NB4 (cell line): ENCODE measurements around the gene FTCDNL1.

ENCODE experiments used
- DNase-seq: peaks from one replicate; pipeline ENCODE4 v3.0.0; 2010; ENCODE audit warnings: low read depth
- H3K4me3 ChIP-seq: one replicate; pipeline ENCODE4 v1.5.1; 2011; ENCODE audit warnings: mild to moderate bottlenecking, low read depth, low read length, moderate library complexity
- MAX ChIP-seq: IDR thresholded peaks from 2 replicates; pipeline ENCODE4 v1.6.1; 2011; ENCODE audit warnings: low read depth, low read length
- MYC ChIP-seq: IDR thresholded peaks from 2 replicates; pipeline ENCODE4 v1.6.1; 2011; ENCODE audit warnings: low read depth, low read length
- POLR2A ChIP-seq: IDR thresholded peaks from 2 replicates; pipeline ENCODE4 v1.6.1; 2011; ENCODE audit warnings: mild to moderate bottlenecking; ENCODE audit not compliant: insufficient read length; ENCODE audit errors: extremely low read depth
- TF ChIP-seq, protein P1 (sequence below): IDR thresholded peaks from one replicate; pipeline ENCODE4 v1.5.1; 2012; ENCODE audit warnings: low read depth, low read length

Gene FTCDNL1

DNA sequence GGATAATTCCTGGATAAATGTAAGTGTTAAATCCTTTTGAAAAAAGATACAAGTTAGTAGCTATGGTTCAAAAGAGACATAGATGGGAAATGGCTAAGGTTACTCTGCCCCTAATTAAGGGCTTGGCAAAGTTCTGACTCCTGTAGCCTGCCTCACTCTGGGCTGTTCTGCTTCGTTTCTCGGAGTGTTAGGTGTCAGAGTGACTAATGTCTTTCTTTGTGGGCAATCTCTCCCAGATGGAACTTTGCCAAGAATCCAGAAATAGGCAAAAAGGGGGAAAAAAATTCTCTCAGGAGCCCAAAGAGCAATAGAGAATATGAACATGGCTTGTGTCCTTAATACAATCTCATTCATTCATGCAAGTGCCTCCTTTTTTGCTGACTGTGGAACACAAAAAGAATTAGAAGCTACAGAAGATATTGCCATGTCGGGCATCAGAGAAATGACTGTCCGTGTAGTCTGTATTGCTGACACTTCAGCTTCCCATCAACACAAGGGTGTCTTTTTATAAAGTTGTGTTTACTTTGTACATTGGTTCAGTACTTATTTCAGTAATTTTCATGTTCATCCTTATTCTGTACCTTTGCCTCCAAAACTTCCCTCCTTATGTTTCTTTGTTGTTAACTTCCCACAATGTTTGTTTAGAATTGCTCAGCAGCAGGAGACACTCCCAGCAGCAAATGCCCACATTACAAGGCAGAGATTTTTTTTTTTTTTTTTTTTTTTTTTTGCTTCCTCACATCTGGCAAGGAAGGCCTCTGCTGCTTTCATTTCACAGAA is 134.0 kb downstream of the FTCDNL1 start:
- TF ChIP-seq MYC: no peak
- TF ChIP-seq, protein P1, sequence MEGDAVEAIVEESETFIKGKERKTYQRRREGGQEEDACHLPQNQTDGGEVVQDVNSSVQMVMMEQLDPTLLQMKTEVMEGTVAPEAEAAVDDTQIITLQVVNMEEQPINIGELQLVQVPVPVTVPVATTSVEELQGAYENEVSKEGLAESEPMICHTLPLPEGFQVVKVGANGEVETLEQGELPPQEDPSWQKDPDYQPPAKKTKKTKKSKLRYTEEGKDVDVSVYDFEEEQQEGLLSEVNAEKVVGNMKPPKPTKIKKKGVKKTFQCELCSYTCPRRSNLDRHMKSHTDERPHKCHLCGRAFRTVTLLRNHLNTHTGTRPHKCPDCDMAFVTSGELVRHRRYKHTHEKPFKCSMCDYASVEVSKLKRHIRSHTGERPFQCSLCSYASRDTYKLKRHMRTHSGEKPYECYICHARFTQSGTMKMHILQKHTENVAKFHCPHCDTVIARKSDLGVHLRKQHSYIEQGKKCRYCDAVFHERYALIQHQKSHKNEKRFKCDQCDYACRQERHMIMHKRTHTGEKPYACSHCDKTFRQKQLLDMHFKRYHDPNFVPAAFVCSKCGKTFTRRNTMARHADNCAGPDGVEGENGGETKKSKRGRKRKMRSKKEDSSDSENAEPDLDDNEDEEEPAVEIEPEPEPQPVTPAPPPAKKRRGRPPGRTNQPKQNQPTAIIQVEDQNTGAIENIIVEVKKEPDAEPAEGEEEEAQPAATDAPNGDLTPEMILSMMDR: no peak
- no peak for TF ChIP-seq MAX
- no peak for TF ChIP-seq POLR2A
- no peak for DNase-seq
- no peak overlapping the region for H3K4me3 ChIP-seq

GRCh38 chr2:199713746-199714145 is 137.2 kb downstream of the FTCDNL1 start:
- TF ChIP-seq, protein P1: no peak
- TF ChIP-seq MAX: no peak
- no peak for TF ChIP-seq POLR2A
- TF ChIP-seq MYC: no peak
- no peak overlapping the region for H3K4me3 ChIP-seq
- DNase-seq: no peak

DNA sequence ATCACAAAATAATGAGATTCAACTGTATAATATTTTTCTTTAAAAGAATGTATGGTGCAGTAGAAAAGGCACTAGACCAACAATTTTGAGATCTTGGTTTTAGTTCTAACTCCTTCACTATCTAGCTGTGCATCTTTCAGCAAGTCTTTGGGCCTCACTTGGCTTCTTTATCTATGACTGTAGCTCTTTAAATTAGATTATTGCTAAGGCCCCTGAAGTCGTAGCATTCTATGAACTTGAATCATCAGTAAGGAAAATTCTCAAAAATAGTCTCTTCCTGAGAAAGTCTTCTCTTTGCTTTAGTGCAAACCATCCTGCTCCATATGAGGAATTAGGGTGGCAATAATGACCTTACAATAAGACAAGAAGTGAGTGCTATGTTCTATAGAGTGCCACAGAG is 140.4 kb downstream of the FTCDNL1 start:
- no peak for DNase-seq

More for the DNA sequence above, 140.4 kb downstream of the FTCDNL1 start:
- H3K4me3 ChIP-seq: no peak overlapping the region
- TF ChIP-seq, protein P1: no peak
- TF ChIP-seq MYC (no peak), MAX (no peak), POLR2A (no peak)
